PFSK-1 (cell line): ENCODE results near the gene DKK3.

Experiments
- FOXP2 ChIP-seq: optimal IDR thresholded peaks from 2 replicates; pipeline ENCODE3; 2011; ENCODE audit warnings: borderline replicate concordance, control low read depth, inconsistent platforms; ENCODE audit not compliant: insufficient read depth; ENCODE audit errors: extremely low read length, extremely low read depth
- POLR2AphosphoS5 ChIP-seq: IDR thresholded peaks from 2 replicates; pipeline ENCODE4 v1.6.1; 2012; ENCODE audit warnings: low read depth, mild to moderate bottlenecking, control low read depth, low read length, moderate library complexity
- SIN3A ChIP-seq: IDR thresholded peaks from 2 replicates; pipeline ENCODE4 v1.6.1; 2012; ENCODE audit warnings: mild to moderate bottlenecking, low read length, moderate library complexity, borderline replicate concordance; ENCODE audit not compliant: insufficient read depth
- TAF1 ChIP-seq: IDR thresholded peaks from 2 replicates; pipeline ENCODE4 v1.6.1; 2012; ENCODE audit warnings: low read length, control low read depth, borderline replicate concordance; ENCODE audit not compliant: insufficient read depth
- TF ChIP-seq, protein P1 (sequence below), 2 experiments: IDR thresholded peaks; 2 replicates each; pipeline versions ENCODE4 v1.6.1 to v1.8.0; 2011 to 2012; ENCODE audit warnings: low read depth in 2 of 2, low read length in 2 of 2, control low read depth in 1 of 2, inconsistent platforms in 1 of 2, mild to moderate bottlenecking in 1 of 2, moderate library complexity in 1 of 2; ENCODE audit not compliant: insufficient read depth in 1 of 2

DKK3 gene

DNA sequence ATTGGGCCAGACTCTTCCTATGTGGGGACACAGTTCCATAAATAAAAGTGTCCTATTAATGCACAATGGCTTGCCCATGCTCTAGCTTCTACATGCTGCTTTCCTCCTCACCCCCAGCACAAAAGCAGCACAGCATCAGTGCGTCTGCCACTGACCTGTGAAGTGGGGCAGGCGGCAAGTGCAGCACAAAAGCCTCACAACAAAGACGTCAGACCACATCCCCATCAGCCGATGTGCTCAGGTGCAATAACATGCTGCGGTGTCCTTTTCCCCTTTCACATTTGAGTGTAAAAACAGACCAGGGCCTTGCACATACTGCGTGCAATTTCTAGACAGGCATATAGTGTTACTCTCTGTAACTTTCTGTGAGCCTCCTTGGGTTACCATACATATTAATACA lies 12.8 kb downstream of the DKK3 start:
- TF ChIP-seq SIN3A (no peak), POLR2AphosphoS5 (no peak), FOXP2 (no peak), TAF1 (no peak)

DNA sequence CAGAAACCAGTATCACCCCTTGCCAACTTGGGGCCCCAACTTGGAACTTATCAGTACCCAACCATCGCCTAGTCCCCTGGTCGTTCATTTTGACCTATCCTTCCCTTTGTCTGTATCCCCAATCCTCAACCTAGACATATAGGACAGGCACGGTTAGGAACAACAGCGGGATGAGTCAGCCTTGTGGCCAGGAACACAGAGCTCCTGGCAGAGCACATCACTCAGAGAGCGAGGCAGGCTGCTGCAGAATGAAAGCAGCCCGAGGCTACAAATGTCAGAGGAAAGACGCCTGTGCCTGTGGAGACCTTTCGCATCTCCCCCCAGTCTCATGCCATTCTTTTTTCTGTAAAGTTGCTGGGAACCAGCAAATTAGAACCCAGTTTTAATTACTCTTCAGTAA lies 14.6 kb downstream of the DKK3 start:
- TF ChIP-seq SIN3A (no peak), FOXP2 (peak; percentile 73)

DNA sequence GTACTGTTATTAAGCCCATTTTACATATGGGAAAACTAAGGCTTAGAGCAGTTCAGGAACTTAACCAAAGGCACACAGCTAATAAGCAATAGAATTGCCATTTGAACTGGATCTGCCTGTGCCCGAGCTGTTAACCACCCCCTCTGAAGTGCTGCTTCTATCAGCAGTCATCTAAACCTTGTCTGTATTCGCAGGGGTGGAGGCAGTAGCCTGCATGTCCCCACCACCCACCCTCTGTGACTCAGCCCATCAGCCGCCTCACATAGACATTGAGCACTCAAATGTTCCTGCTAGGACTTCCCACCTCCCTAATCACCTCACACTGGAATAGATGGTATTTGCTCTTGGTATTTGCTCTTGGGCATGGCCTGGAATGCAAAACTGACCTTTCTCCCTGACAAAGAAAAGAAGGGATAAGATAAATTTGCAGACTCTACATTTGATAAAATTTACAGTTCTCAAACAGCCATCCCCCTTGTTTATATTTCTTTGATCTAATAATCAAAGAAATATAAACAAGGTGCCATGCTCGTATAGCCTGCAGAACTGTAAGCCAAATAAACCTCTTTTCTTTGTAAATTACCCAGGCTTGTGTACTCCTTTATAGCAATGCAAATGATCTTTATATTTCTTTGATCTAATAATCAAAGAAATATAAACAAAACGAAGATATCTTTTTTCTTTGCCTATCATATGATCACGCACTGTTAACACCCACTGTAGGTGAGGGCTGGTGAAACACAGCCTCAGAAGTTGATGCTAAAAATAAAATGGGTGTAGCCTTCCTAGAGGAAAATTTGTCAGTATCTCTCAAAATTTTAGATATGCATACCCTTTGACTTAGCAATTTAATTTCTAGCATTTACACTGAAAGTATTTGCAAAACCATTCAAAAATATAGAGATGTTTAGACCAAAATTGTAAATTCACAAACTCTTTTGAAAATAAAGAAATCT lies 15.9 kb downstream of the DKK3 start:
- TF ChIP-seq, protein P1, sequence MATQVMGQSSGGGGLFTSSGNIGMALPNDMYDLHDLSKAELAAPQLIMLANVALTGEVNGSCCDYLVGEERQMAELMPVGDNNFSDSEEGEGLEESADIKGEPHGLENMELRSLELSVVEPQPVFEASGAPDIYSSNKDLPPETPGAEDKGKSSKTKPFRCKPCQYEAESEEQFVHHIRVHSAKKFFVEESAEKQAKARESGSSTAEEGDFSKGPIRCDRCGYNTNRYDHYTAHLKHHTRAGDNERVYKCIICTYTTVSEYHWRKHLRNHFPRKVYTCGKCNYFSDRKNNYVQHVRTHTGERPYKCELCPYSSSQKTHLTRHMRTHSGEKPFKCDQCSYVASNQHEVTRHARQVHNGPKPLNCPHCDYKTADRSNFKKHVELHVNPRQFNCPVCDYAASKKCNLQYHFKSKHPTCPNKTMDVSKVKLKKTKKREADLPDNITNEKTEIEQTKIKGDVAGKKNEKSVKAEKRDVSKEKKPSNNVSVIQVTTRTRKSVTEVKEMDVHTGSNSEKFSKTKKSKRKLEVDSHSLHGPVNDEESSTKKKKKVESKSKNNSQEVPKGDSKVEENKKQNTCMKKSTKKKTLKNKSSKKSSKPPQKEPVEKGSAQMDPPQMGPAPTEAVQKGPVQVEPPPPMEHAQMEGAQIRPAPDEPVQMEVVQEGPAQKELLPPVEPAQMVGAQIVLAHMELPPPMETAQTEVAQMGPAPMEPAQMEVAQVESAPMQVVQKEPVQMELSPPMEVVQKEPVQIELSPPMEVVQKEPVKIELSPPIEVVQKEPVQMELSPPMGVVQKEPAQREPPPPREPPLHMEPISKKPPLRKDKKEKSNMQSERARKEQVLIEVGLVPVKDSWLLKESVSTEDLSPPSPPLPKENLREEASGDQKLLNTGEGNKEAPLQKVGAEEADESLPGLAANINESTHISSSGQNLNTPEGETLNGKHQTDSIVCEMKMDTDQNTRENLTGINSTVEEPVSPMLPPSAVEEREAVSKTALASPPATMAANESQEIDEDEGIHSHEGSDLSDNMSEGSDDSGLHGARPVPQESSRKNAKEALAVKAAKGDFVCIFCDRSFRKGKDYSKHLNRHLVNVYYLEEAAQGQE (IDR thresholded peaks at IDR 0.05; ENCODE audit: insufficient read depth in 1 of 2, low read depth in 2 of 2, low read length in 2 of 2), result no peak
- no peak for TF ChIP-seq POLR2AphosphoS5
- no peak for TF ChIP-seq FOXP2
- TF ChIP-seq SIN3A, result no peak
- TF ChIP-seq TAF1, result no peak

DNA sequence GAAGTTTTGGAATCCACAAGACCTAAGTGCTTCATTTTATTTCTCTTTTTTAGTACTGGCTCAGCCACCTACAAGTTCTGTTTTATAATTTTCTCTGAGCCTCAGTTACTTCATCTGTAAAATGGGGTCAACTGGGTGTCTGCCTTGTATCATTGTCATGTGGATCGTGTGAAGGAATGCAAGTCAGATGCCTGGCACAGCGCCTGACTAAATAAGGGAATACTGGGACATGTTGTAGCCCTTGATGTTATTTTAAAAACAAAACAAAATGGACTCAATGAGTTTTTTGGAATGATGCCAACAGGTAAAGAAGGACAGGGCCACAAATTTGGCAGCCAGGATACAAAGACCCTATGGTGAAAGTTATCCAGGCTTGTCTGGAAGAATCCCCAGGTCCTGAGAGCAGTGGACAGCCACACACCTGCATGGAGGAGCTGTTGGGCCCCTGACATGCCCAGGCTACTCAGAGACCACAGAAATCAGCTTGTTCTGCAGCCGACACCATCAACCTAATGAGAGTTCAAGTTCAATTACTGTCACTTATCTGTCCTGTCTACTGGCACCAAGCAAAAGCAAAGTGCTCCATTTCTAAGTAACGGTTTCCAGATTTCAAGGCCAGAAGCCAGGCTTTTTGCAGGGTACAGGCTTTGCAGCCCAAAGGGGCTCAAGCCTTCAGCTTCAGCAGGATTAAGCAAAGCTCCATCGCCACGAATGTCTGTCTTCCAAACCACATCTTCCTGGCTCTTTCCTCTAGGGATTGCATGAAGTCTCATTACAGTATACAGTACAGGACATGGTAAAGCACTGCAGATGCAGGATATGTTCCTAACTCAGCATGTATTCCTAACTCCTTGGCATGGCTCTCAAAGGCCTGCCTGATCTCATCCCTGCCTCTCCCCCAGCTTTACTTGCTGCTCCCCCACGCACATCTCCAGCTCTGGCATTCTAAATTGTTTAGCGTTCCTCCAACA lies 18.4 kb downstream of the DKK3 start:
- TF ChIP-seq POLR2AphosphoS5 (no peak), SIN3A (no peak), TAF1 (no peak)

DNA sequence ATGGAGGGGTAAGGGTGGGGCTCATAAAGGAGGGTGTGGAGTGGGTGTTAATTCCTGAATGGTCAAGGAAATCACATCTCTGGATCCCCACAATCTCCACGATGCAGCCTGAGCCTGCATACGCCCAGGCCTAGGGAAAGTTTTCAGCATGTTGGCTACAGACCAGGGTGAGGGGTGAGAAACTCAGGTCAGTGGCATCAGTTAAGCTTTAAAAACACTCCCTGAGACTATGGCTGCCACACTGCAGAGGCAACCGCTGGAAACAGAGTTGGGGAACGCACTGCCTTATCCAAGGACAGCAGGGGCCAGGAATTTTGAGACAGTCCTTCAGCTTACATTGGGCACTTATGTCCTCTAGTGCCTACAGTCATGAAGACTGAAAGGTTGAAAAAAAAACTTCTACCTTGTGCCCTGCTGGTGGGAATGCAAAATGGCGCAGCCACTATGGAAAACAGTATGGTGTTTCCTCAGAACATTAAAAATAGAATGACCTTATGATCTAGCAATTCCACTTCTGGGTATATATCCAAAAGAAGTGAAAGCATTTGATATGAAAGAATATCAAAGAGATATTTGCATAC lies 19.7 kb downstream of the DKK3 start:
- TF ChIP-seq, protein P1 (IDR thresholded peaks at IDR 0.05; ENCODE audit: insufficient read depth in 1 of 2, low read depth in 2 of 2, low read length in 2 of 2), result no peak

DNA sequence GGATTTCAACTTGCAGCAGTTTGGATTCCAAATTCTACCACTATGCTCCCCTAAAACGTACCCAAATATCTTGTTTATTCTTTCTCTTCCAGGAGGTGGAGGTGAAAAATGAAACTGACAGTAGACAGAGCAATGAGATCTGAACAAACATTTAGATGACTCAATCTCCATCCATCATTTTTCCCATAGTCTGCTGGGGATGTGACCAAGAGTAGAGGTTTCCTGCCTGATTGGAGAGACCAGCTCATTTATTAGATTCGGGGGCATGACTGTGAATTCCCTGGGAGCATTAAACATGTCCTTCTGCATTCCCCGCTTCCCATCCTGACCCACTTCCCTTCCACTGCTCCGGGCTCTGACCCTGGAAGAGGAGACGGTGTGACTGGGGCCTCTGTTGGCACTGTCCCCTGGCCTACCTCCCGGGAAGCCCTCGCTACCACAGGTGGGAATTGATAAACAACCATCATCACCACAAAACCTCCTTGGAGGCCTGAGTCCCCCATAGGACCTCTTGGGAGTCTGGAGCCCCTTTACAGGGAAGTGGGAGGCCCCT lies 20.3 kb downstream of the DKK3 start:
- TF ChIP-seq POLR2AphosphoS5 (no peak), SIN3A (no peak), FOXP2 (no peak), TAF1 (no peak)
- TF ChIP-seq, protein P1 (IDR thresholded peaks at IDR 0.05; ENCODE audit: insufficient read depth in 1 of 2, low read depth in 2 of 2, low read length in 2 of 2), result no peak
